Sigmoid colon (tissue), 7 donors: Measurements from ENCODE around the gene GSN. TPM values are rescaled to one million over a fixed set of nuclear protein-coding genes. Genes with fewer than 3 reads are reported as not detected.

ENCODE experiments used
- DNase-seq: peaks from one replicate; pipeline ENCODE4 v3.0.0-alpha.2; 2019
- H3K27ac ChIP-seq, 4 donors: fragments of 200-600 bp; sonication (generic); one replicate each; pipeline ENCODE4 v1.5.1; 2016 to 2019; ENCODE audit warnings: mild to moderate bottlenecking in 1 of 4
- H3K27me3 ChIP-seq, 3 donors: fragments of 200-600 bp; sonication (generic); one replicate each; pipeline ENCODE4 v1.5.1; 2019; ENCODE audit warnings: mild to moderate bottlenecking in 1 of 3
- H3K36me3 ChIP-seq, 4 donors: fragments of 200-600 bp; sonication (generic); one replicate each; pipeline ENCODE4 v1.5.1; 2016 to 2019
- H3K4me1 ChIP-seq, 4 donors: fragments of 200-600 bp; sonication (generic); one replicate each; pipeline ENCODE4 v1.5.1; 2017 to 2019
- H3K4me3 ChIP-seq, 4 donors: fragments of 200-600 bp; sonication (generic); one replicate each; pipeline ENCODE4 v1.5.1; 2017 to 2019; ENCODE audit warnings: mild to moderate bottlenecking in 2 of 4, moderate library complexity in 1 of 4
- H3K9me3 ChIP-seq, 4 donors: fragments of 200-600 bp in 3 of 4; sonication (generic) in 3 of 4; one replicate each; pipeline versions ENCODE4 v1.5.1 to v1.6.1; 2013 to 2019
- EP300 ChIP-seq, 4 donors: sonication (generic); formaldehyde crosslinking; IDR thresholded peaks; one replicate each; pipeline ENCODE4 v1.6.1; 2017; ENCODE audit warnings: antibody characterized with exemption in 4 of 4
- POLR2A ChIP-seq, 2 donors: fragments of 450-650 bp; IDR thresholded peaks; one replicate each; pipeline ENCODE4 v1.6.1; 2016; ENCODE audit warnings: antibody characterized with exemption in 2 of 2, mild to moderate bottlenecking in 2 of 2, moderate library complexity in 2 of 2
- POLR2AphosphoS5 ChIP-seq, 4 donors: sonication (generic); formaldehyde crosslinking; IDR thresholded peaks; one replicate each; pipeline ENCODE4 v1.6.1; 2017; ENCODE audit warnings: antibody characterized with exemption in 4 of 4
- WGBS, 2 donors: extraction: QIAGEN DNeasy Blood & Tissue Kit; methylation state at CpG; one replicate each; pipeline ENCODE4 v1.1.7; 2013; 5-methylcytosine and 5-hydroxymethylcytosine counted together
- intact Hi-C: fragments of 100-400 bp; cut with DNase I; formaldehyde crosslinking; loops from one replicate; pipeline ENCODE4 v1.15.1; 2023
- polyA plus RNA-seq, 3 donors: library from polyadenylated mRNA; stranded (reverse); fragments of 200-250 nt; gene quantifications; one replicate each; pipeline ENCODE4 v1.2.3, GENCODE V29; 2013
- total RNA-seq, 4 donors: library from RNA; depleted of rRNA; stranded (reverse); fragments of >200 nt; gene quantifications; one replicate each; pipeline ENCODE4 v1.1.0, GENCODE V29; 2016
- TF ChIP-seq, protein P1 (sequence below), 4 experiments: fragments of 450-650 bp in 3 of 4; fragments of 200-600 bp in 1 of 4; IDR thresholded peaks; one replicate each; pipeline ENCODE4 v1.5.1; 2016 to 2019; ENCODE audit warnings: antibody characterized with exemption in 4 of 4, mild to moderate bottlenecking in 3 of 4, moderate library complexity in 2 of 4
- donor health status: healthy with polysubstance abuse.
- donor health status: Bipolar disorder and iron deficiency.
- donor health status: healthy.

Gene GSN
- total and polyA plus RNA-seq, 7 donors: 333 to 2,826 (median 1,610) TPM

DNA sequence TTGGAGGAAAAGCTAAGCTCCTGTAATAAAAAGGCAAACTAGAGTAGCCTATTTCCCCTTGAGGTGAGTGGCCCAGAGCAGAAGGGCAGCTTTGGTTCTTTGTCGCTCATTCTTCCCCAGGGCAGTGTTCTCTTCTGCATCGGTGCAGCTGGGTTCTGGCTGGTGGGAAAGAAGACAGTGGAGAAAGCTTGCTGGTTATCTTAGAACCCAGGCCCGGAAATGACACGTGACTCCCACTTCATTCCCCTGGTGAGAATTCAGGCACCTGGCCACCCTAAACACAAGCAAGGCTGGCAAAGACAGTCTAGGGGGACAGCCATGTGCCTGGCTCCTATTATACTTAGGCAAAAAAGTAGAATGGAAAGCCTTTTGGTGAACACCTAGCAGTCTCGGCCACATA, 32.5 kb upstream of the GSN start:
- WGBS, 2 donors: 97% methylated on average over 5 of the region's 5 CpGs
- no peak overlapping the region for H3K27ac ChIP-seq
- H3K9me3 ChIP-seq: no peaks in the 10 kb centered on the region
- H3K36me3 ChIP-seq: no peaks in the 10 kb centered on the region
- intact Hi-C loops: no loop called here
- H3K27me3 ChIP-seq: no peaks in the 10 kb centered on the region
- no peak for TF ChIP-seq EP300 (IDR thresholded peaks at IDR 0.05)
- no peak for TF ChIP-seq POLR2A (IDR thresholded peaks at IDR 0.05)
- TF ChIP-seq, protein P1, sequence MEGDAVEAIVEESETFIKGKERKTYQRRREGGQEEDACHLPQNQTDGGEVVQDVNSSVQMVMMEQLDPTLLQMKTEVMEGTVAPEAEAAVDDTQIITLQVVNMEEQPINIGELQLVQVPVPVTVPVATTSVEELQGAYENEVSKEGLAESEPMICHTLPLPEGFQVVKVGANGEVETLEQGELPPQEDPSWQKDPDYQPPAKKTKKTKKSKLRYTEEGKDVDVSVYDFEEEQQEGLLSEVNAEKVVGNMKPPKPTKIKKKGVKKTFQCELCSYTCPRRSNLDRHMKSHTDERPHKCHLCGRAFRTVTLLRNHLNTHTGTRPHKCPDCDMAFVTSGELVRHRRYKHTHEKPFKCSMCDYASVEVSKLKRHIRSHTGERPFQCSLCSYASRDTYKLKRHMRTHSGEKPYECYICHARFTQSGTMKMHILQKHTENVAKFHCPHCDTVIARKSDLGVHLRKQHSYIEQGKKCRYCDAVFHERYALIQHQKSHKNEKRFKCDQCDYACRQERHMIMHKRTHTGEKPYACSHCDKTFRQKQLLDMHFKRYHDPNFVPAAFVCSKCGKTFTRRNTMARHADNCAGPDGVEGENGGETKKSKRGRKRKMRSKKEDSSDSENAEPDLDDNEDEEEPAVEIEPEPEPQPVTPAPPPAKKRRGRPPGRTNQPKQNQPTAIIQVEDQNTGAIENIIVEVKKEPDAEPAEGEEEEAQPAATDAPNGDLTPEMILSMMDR (IDR thresholded peaks at IDR 0.05): no peak
- no peak for TF ChIP-seq POLR2AphosphoS5 (IDR thresholded peaks at IDR 0.05)
- no peaks in the 10 kb centered on the region for H3K4me1 ChIP-seq
- no peak overlapping the region for H3K4me3 ChIP-seq
- DNase-seq: no peak

DNA sequence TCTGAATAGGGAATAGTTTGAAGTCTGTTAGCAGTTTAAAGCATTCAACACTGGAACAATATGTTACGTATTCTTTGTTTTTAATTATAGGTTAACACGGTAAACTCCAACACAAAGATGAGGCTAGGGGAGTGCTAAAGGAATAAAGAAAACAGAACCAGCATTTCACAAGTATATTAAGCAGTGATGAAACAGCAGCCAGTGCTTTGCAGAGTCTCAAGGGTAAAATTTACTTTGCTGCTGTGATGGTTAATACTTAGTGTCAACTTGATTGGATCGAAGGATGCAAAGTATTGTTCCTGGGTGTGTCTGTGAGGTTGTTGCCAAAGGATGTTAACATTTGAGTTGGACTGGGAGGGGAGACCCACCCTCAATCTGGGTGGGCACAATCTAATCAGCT, 30.0 kb upstream of the GSN start:
- Histone ChIP-seq H3K9me3 (no peaks in the 10 kb centered on the region), H3K36me3 (no peaks in the 10 kb centered on the region), H3K4me1 (peaks cover 0 to 17% (median 13%) of the 10 kb centered on the region in 4 donors), H3K27me3 (no peaks in the 10 kb centered on the region), H3K4me3 (no peak overlapping the region), H3K27ac (no peak overlapping the region)
- TF ChIP-seq POLR2A (IDR thresholded peaks at IDR 0.05) (no peak), EP300 (IDR thresholded peaks at IDR 0.05) (no peak), POLR2AphosphoS5 (IDR thresholded peaks at IDR 0.05) (no peak)
- TF ChIP-seq, protein P1 (IDR thresholded peaks at IDR 0.05): no peak
- 87% methylated on average over 3 of the region's 3 CpGs for WGBS, 2 donors
- no peak for DNase-seq
- intact Hi-C loops: no loop called here

DNA sequence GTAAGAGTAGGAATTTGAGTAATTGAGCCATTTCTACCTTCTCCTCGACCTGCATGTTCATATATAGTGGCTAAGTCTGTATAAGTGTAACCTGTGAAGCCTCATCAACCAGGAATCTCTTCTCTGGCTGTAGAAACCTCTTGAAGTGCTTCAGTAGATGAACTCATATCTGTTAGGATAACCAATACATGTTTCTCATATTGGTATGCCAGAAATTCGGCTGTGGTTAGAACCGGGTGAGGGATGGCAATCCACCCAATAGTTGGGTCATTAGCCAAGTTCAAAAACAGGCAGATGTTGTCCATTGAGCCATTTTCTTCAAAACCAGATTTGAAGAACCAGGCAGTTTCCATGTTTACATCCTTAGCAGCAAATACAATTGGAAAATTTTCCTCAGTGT, 28.9 kb upstream of the GSN start:
- Histone ChIP-seq H3K4me3 (no peak overlapping the region), H3K9me3 (no peaks in the 10 kb centered on the region), H3K36me3 (no peaks in the 10 kb centered on the region), H3K4me1 (peaks cover 0 to 18% (median 16%) of the 10 kb centered on the region in 4 donors), H3K27ac (no peak overlapping the region), H3K27me3 (no peaks in the 10 kb centered on the region)
- intact Hi-C loops: no loop called here
- no peak for DNase-seq
- TF ChIP-seq, protein P1 (IDR thresholded peaks at IDR 0.05): no peak
- no peak for TF ChIP-seq POLR2AphosphoS5 (IDR thresholded peaks at IDR 0.05)
- TF ChIP-seq EP300 (IDR thresholded peaks at IDR 0.05): no peak
- WGBS, 2 donors: 94 to 97% methylated on average over 3 of the region's 3 CpGs

DNA sequence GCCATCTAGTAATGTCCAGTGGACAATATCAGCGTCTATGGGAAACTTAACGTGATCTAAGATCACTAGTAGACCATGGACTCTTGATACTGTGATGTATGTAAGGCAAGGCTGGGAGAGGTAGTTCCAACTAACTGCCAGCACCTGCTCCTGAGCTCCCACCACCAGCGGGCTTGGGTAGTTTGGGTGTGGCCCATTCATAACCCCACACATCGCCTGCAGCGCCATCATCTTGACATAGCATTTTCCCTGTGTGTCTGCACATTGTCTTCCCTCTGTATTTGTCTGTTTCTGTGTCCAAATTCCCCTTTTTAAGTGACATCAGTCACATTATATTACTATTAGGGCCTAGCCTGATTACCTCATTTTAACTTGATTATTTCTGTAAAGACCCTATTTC, 28.1 kb upstream of the GSN start:
- no peak overlapping the region for H3K4me3 ChIP-seq
- TF ChIP-seq, protein P1 (IDR thresholded peaks at IDR 0.05): no peak
- TF ChIP-seq POLR2A (IDR thresholded peaks at IDR 0.05) (no peak), POLR2AphosphoS5 (IDR thresholded peaks at IDR 0.05) (no peak), EP300 (IDR thresholded peaks at IDR 0.05) (no peak)
- intact Hi-C loops: no loop called here
- peaks cover 0 to 18% (median 16%) of the 10 kb centered on the region in 4 donors for H3K4me1 ChIP-seq
- no peaks in the 10 kb centered on the region for H3K36me3 ChIP-seq
- 96 to 99% methylated on average over 5 of the region's 5 CpGs for WGBS, 2 donors
- no peaks in the 10 kb centered on the region for H3K27me3 ChIP-seq
- H3K9me3 ChIP-seq: no peaks in the 10 kb centered on the region
- no peak for DNase-seq
- H3K27ac ChIP-seq: no peak overlapping the region

DNA sequence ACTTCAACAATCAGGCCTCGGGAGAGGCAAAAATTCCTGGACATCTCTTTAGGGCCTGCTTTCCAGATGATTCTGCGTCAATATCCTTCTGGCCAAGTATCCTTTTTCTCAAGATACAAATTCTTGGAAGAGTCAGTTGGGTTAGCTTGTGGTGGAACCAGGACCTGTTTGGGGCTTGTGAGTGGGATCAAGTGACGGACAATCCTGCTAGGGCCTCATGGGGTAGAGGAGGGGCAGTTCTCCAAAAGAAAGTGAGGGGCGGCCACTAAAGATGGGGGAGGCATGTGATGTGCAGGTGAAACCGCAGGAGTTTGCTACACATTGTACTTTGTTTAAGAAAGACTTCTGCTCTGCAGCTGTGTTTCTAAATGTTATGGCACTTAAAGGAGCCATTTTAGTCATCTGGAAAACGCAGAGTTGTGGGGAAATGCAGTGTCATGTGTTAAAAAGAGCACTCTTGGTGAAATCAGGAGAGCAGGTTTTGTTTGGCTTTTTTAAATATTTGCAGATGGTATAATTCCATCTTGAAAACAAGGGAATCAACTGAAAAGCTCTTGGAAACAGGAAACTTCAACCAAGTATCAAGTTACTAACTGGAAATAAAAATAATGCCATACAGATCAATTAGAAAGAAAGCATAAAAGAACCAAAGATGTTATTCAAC, 27.4 kb upstream of the GSN start:
- H3K4me3 ChIP-seq: no peak overlapping the region
- peak overlapping the region in 3 of 4 donors; percentile 10 to 81 (median 71) for H3K27ac ChIP-seq
- 77 to 84% methylated on average over 6 of the region's 6 CpGs for WGBS, 2 donors
- H3K27me3 ChIP-seq: no peaks in the 10 kb centered on the region
- H3K9me3 ChIP-seq: no peaks in the 10 kb centered on the region
- no peaks in the 10 kb centered on the region for H3K36me3 ChIP-seq
- peaks cover 0 to 18% (median 16%) of the 10 kb centered on the region in 4 donors for H3K4me1 ChIP-seq
- TF ChIP-seq POLR2A (IDR thresholded peaks at IDR 0.05): no peak
- TF ChIP-seq EP300 (IDR thresholded peaks at IDR 0.05): no peak
- TF ChIP-seq, protein P1 (IDR thresholded peaks at IDR 0.05): no peak
- TF ChIP-seq POLR2AphosphoS5 (IDR thresholded peaks at IDR 0.05): no peak
- intact Hi-C loops: no loop called here
- no peak for DNase-seq
